Measurements from ENCODE around the gene EN1.

GRCh38 chr2:118859157-118859770 is 11.8 kb upstream of the EN1 start:
- TF ChIP-seq CTCF (IDR thresholded peaks at IDR 0.05; ENCODE audit: insufficient read depth, low read length) (no peak), POLR2AphosphoS5 (IDR thresholded peaks at IDR 0.05; ENCODE audit: low read depth) (no peak), REST (IDR thresholded peaks at IDR 0.05; ENCODE audit: insufficient replicate concordance, low read depth) (no peak)

Measured in HL-60 (cell line).